OCI-LY1 (cell line): ENCODE data around the gene PREX1.

Experiments used
- H2AFZ ChIP-seq: fragments of 200-600 bp; sonication (generic), shearing (Covaris generic); 2 replicates; pipeline ENCODE4 v1.6.0; 2014; ENCODE audit warnings: antibody characterized with exemption, mild to moderate bottlenecking, low read length
- H3F3A ChIP-seq: fragments of 200-600 bp; sonication (generic), shearing (Covaris generic); 2 replicates; pipeline ENCODE4 v1.6.0; 2014; ENCODE audit warnings: mild to moderate bottlenecking, antibody characterized with exemption, low read length, moderate library complexity; ENCODE audit not compliant: insufficient read depth
- H3K27ac ChIP-seq: fragments of 200-600 bp; sonication (generic); 2 replicates; pipeline ENCODE4 v1.5.1; 2014; ENCODE audit warnings: low read length, mixed run types, mild to moderate bottlenecking, low read depth; ENCODE audit not compliant: poor library complexity, severe bottlenecking
- H3K27me3 ChIP-seq: fragments of 200-600 bp; sonication (generic); 2 replicates; pipeline ENCODE4 v1.6.0; 2014; ENCODE audit warnings: antibody characterized with exemption, mild to moderate bottlenecking, low read length, moderate library complexity; ENCODE audit not compliant: insufficient read depth
- H3K36me3 ChIP-seq: fragments of 200-600 bp; sonication (generic); 2 replicates; pipeline ENCODE4 v1.6.1; 2014; ENCODE audit warnings: mild to moderate bottlenecking, antibody characterized with exemption, low read length, moderate library complexity, mixed read lengths; ENCODE audit not compliant: insufficient read depth
- H3K4me1 ChIP-seq: fragments of 200-600 bp; sonication (generic); 2 replicates; pipeline ENCODE4 v1.5.1; 2014; ENCODE audit warnings: mild to moderate bottlenecking, low read length, moderate library complexity; ENCODE audit not compliant: insufficient read depth, severe bottlenecking
- H3K4me2 ChIP-seq: fragments of 200-600 bp; sonication (generic), shearing (Covaris generic); 2 replicates; pipeline ENCODE4 v1.6.1; 2014; ENCODE audit warnings: low read length
- H3K4me3 ChIP-seq: fragments of 200-600 bp; sonication (generic); 2 replicates; pipeline ENCODE4 v1.5.1; 2014; ENCODE audit warnings: low read length, low read depth, mild to moderate bottlenecking, mixed read lengths; ENCODE audit not compliant: poor library complexity, severe bottlenecking
- H3K79me2 ChIP-seq: fragments of 200-600 bp; shearing (Covaris generic); 2 replicates; pipeline ENCODE4 v1.6.1; 2016; ENCODE audit warnings: mixed run types, low read length, mixed read lengths; ENCODE audit not compliant: insufficient read depth
- H3K9ac ChIP-seq: fragments of 200-600 bp; sonication (generic), shearing (Covaris generic); 2 replicates; pipeline ENCODE4 v1.6.1; 2014; ENCODE audit warnings: mild to moderate bottlenecking, low read length, mixed read lengths
- H3K9me2 ChIP-seq: fragments of 200-600 bp; sonication (generic), shearing (Covaris generic); 2 replicates; pipeline ENCODE4 v1.6.1; 2014; ENCODE audit warnings: low read depth, mild to moderate bottlenecking, low read length, mixed read lengths
- H3K9me3 ChIP-seq: fragments of 200-600 bp; shearing (Covaris generic); 2 replicates; pipeline ENCODE4 v1.6.1; 2014; ENCODE audit warnings: low read length, mixed read lengths
- H4K20me1 ChIP-seq: fragments of 200-600 bp; sonication (generic), shearing (Covaris generic); 2 replicates; pipeline ENCODE4 v1.6.0; 2016; ENCODE audit warnings: mild to moderate bottlenecking, low read length; ENCODE audit not compliant: insufficient read depth
- CTCF ChIP-seq: fragments of 200-600 bp; sonication (generic), shearing (Covaris generic); IDR thresholded peaks from 2 replicates; pipeline ENCODE4 v1.5.1; 2017; ENCODE audit warnings: mild to moderate bottlenecking, antibody characterized with exemption, low read length, moderate library complexity, mixed read lengths
- EZH2 ChIP-seq: fragments of 200-600 bp; sonication (generic), shearing (Covaris generic); IDR thresholded peaks from 2 replicates; pipeline ENCODE4 v1.8.0; 2017; ENCODE audit warnings: borderline replicate concordance, mixed run types, mild to moderate bottlenecking, antibody characterized with exemption, low read length, moderate library complexity, mixed read lengths

PREX1 gene

GRCh38 chr20:48603819-48604405, 223.9 kb downstream of the PREX1 start:
- Histone ChIP-seq H3K27ac (no peak overlapping the region), H2AFZ (no peak overlapping the region), H3K79me2 (no peaks in the 10 kb centered on the region), H3F3A (no peaks in the 10 kb centered on the region), H3K36me3 (no peaks in the 10 kb centered on the region), H3K9me2 (no peaks in the 10 kb centered on the region), H3K4me2 (no peak overlapping the region), H3K9ac (no peak overlapping the region), H3K9me3 (no peaks in the 10 kb centered on the region), H4K20me1 (no peaks in the 10 kb centered on the region), H3K27me3 (no peaks in the 10 kb centered on the region), H3K4me1 (no peaks in the 10 kb centered on the region), H3K4me3 (no peak overlapping the region)
- TF ChIP-seq CTCF (no peak), EZH2 (no peak)

GRCh38 chr20:48603116-48603818, 224.5 kb downstream of the PREX1 start:
- Histone ChIP-seq H4K20me1 (no peaks in the 10 kb centered on the region), H3K79me2 (no peaks in the 10 kb centered on the region), H3K4me1 (no peaks in the 10 kb centered on the region), H3K27ac (no peak overlapping the region), H3K36me3 (no peaks in the 10 kb centered on the region), H3K9ac (no peak overlapping the region), H3K4me2 (no peak overlapping the region), H3K9me2 (no peaks in the 10 kb centered on the region), H3F3A (no peaks in the 10 kb centered on the region), H3K4me3 (no peak overlapping the region), H2AFZ (no peak overlapping the region), H3K27me3 (no peaks in the 10 kb centered on the region), H3K9me3 (no peaks in the 10 kb centered on the region)
- TF ChIP-seq EZH2 (no peak), CTCF (no peak)

DNA sequence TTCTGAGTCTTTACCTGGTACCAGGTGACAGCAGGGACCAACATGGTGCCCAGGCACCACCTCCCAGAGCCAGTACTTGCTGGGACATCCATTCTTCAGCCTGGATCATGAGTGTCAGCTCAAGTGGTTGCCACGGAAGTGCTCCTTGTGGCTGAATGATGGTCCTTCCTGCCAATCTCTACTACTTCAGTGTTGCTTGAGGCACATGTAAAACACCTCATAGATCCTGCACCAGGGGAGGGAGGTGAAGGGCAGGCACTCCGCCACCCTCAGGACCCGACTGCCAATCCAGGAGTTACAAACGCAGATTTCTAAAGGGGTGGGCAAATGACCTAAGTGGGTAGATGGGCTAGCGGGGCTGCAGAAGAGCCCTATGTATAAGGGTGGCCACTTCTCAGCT, 226.0 kb downstream of the PREX1 start:
- H3F3A ChIP-seq = no peaks in the 10 kb centered on the region

More for the DNA sequence above, 226.0 kb downstream of the PREX1 start:
- Histone ChIP-seq H3K79me2 (no peaks in the 10 kb centered on the region), H3K27ac (no peak overlapping the region), H2AFZ (no peak overlapping the region), H3K9me3 (no peaks in the 10 kb centered on the region), H3K27me3 (no peaks in the 10 kb centered on the region), H3K9ac (no peak overlapping the region), H3K9me2 (no peaks in the 10 kb centered on the region), H3K4me3 (no peak overlapping the region), H4K20me1 (no peaks in the 10 kb centered on the region), H3K4me2 (no peak overlapping the region), H3K36me3 (no peaks in the 10 kb centered on the region), H3K4me1 (no peaks in the 10 kb centered on the region)
- no peak for TF ChIP-seq EZH2
- TF ChIP-seq CTCF = no peak
